GM18951 (cell line): Measurements from ENCODE around the gene TTC23L.

Experiments
- POLR2A ChIP-seq: IDR thresholded peaks from 4 replicates; pipeline ENCODE4 v1.6.1; 2011; ENCODE audit warnings: mild to moderate bottlenecking; ENCODE audit not compliant: insufficient read length, insufficient read depth; ENCODE audit errors: extremely low read depth
- in situ Hi-C: fragments of 300-500 bp; cut with MboI; formaldehyde crosslinking; loops from one replicate; pipeline ENCODE4 v1.12.0; 2022; ENCODE audit warnings: low sequenced_read_pairs, mixed read lengths, inconsistent platforms; ENCODE audit not compliant: unreplicated experiment

TTC23L gene

GRCh38 chr5:34926318-34926888, 87.4 kb downstream of the TTC23L start:
- no peak for TF ChIP-seq POLR2A
- in situ Hi-C loops = no loop called here

- no peak for TF ChIP-seq POLR2A
- in situ Hi-C loops = no loop called here
Observed at GRCh38 chr5:34927785-34928184, 88.8 kb downstream of the TTC23L start.

GRCh38 chr5:34928267-34928666, 89.3 kb downstream of the TTC23L start:
- no peak for TF ChIP-seq POLR2A
- in situ Hi-C loops = no loop called here

- in situ Hi-C loops = no loop called here
- no peak for TF ChIP-seq POLR2A
Observed at GRCh38 chr5:34929134-34929719, 90.3 kb downstream of the TTC23L start, which contains the start of gene DNAJC21. Gene DNAJC21, plus strand, starts transcription at chr5:34929559. Its CDS starts 261 bp downstream, at chr5:34929820.

- in situ Hi-C loops = no loop called here
- TF ChIP-seq POLR2A = peak; percentile 59
Observed at GRCh38 chr5:34929720-34930461, 90.9 kb downstream of the TTC23L start.

- in situ Hi-C loops = no loop called here
- no peak for TF ChIP-seq POLR2A
Observed at GRCh38 chr5:34930462-34930844, 91.5 kb downstream of the TTC23L start.

- in situ Hi-C loops = no loop called here
- no peak for TF ChIP-seq POLR2A
Observed at GRCh38 chr5:34930870-34931269, 91.9 kb downstream of the TTC23L start.

- in situ Hi-C loops = no loop called here
- no peak for TF ChIP-seq POLR2A
Observed at GRCh38 chr5:34932947-34933346, 94.0 kb downstream of the TTC23L start.

- TF ChIP-seq POLR2A = no peak
- in situ Hi-C loops = no loop called here
Observed at GRCh38 chr5:34941936-34942335, 103.0 kb downstream of the TTC23L start.

- in situ Hi-C loops = no loop called here
- no peak for TF ChIP-seq POLR2A
Observed at GRCh38 chr5:34944044-34944443, 105.1 kb downstream of the TTC23L start.

GRCh38 chr5:34944460-34945047, 105.6 kb downstream of the TTC23L start:
- TF ChIP-seq POLR2A = no peak
- in situ Hi-C loops = no loop called here
